HL-60 (cell line): ENCODE data around the gene UNC80.

ENCODE experiments used
- DNase-seq, 2 experiments: peaks; one replicate each; pipeline ENCODE4 v3.0.0-alpha.2; 2010 to 2020; ENCODE audit warnings: low read depth in 1 of 2, low spot score in 1 of 2
- H3K27ac ChIP-seq: fragments of 250-450 bp; sonication (Bioruptor Pico); replicated peaks from 2 replicates; pipeline ENCODE4 v1.5.1; 2020; ENCODE audit warnings: mild to moderate bottlenecking, moderate library complexity
- H3K27me3 ChIP-seq: fragments of 250-450 bp; sonication (Bioruptor Pico); 2 replicates; pipeline ENCODE4 v1.5.1; 2021; ENCODE audit warnings: mild to moderate bottlenecking, moderate library complexity; ENCODE audit not compliant: insufficient read depth, poor library complexity, severe bottlenecking
- H3K4me3 ChIP-seq: replicated peaks from 2 replicates; pipeline ENCODE4 v1.5.1; 2011; ENCODE audit warnings: mild to moderate bottlenecking, control low read depth, low read length; ENCODE audit not compliant: insufficient read depth
- CTCF ChIP-seq: IDR thresholded peaks from one replicate; pipeline ENCODE4 v1.5.1; 2011; ENCODE audit warnings: low read length, control low read depth, inconsistent platforms; ENCODE audit not compliant: insufficient read depth
- GABPA ChIP-seq: IDR thresholded peaks from 2 replicates; pipeline ENCODE4 v1.6.1; 2012; ENCODE audit warnings: low read depth
- POLR2AphosphoS5 ChIP-seq: IDR thresholded peaks from 2 replicates; pipeline ENCODE4 v1.6.1; 2012; ENCODE audit warnings: low read depth
- REST ChIP-seq: IDR thresholded peaks from 2 replicates; pipeline ENCODE4 v1.6.1; 2012; ENCODE audit warnings: low read depth; ENCODE audit not compliant: insufficient replicate concordance
- SPI1 ChIP-seq: IDR thresholded peaks from 2 replicates; pipeline ENCODE4 v1.6.1; 2012; ENCODE audit warnings: low read depth, mild to moderate bottlenecking, borderline replicate concordance
- long read RNA-seq: library from polyadenylated mRNA; unstranded; transcript quantifications from one replicate; pipeline ENCODE4 v2.0.0, GENCODE V29; 2020

Gene UNC80
- long read RNA-seq, partial matches to known transcripts, result 0 of 3 reads
- long read RNA-seq, other reads (novel, unspliced or antisense), result 3 of 3 reads

- Histone ChIP-seq H3K27me3 (peaks cover 15% of the 10 kb centered on the region), H3K4me3 (no peak within 1 kb of the TSS), H3K27ac (no peak within 1 kb of the TSS)
- no peak for TF ChIP-seq SPI1
- TF ChIP-seq GABPA, result no peak
- no peak for TF ChIP-seq CTCF
- TF ChIP-seq POLR2AphosphoS5, result no peak
- TF ChIP-seq REST, result peak; percentile 98
- peak in 1 of 2 experiments; percentile 17 for DNase-seq
Measured at GRCh38 chr2:209771474-209772289, at the start of gene UNC80. UNC80 (plus strand) TSS chr2:209771832; CDS start chr2:209772073, 241 bp downstream.

- Histone ChIP-seq H3K27ac (no peak overlapping the region), H3K4me3 (no peak overlapping the region), H3K27me3 (no peaks in the 10 kb centered on the region)
- no peak for DNase-seq
- TF ChIP-seq GABPA, result no peak
Measured at GRCh38 chr2:209726311-209726710, 45.3 kb upstream of the UNC80 start.

- H3K4me3 ChIP-seq, result no peak overlapping the region
- no peak for DNase-seq
- TF ChIP-seq SPI1, result no peak
- TF ChIP-seq REST, result no peak
- H3K27ac ChIP-seq, result no peak overlapping the region
- H3K27me3 ChIP-seq, result no peaks in the 10 kb centered on the region
Measured at GRCh38 chr2:209727077-209727476, 44.6 kb upstream of the UNC80 start.

- DNase-seq, result no peak
- Histone ChIP-seq H3K27ac (no peak overlapping the region), H3K4me3 (no peak overlapping the region), H3K27me3 (no peaks in the 10 kb centered on the region)
- TF ChIP-seq REST (no peak), GABPA (no peak)
Measured at GRCh38 chr2:209734805-209735204, 36.8 kb upstream of the UNC80 start.
